ENCODE data around the gene ITIH6.

GRCh38 chrX:54710920-54711319, 87.1 kb downstream of the ITIH6 start:
- TF ChIP-seq CTCF (IDR thresholded peaks at IDR 0.05; ENCODE audit: poor library complexity, severe bottlenecking) (no peak), EZH2 (IDR thresholded peaks at IDR 0.05; ENCODE audit: borderline replicate concordance, insufficient read depth, low read length, poor library complexity, severe bottlenecking) (no peak), POLR2AphosphoS5 (IDR thresholded peaks at IDR 0.05) (no peak), TAF1 (IDR thresholded peaks at IDR 0.05; ENCODE audit: low read depth) (no peak), REST (IDR thresholded peaks at IDR 0.05; ENCODE audit: borderline replicate concordance) (no peak), SMC3 (conservative IDR thresholded peaks at IDR 0.05; ENCODE audit: poor library complexity) (no peak)
